ENCODE results near the gene UGT1A5. TPM values are rescaled to one million over a fixed set of nuclear protein-coding genes. Genes with fewer than 3 reads are reported as not detected.
A peak's percentile ranks its signal among the peaks of the same experiment; 100 is the strongest.

UGT1A5 gene
- polyA plus RNA-seq, 3 donors from 2014 or later: not detected

GRCh38 chr2:233803292-233803911 lies 90.7 kb downstream of the UGT1A5 start:
- H3K4me3 Mint-ChIP-seq: no peak overlapping the region
- H3K36me3 Mint-ChIP-seq: no peaks in the 10 kb centered on the region
- H3K27ac Mint-ChIP-seq: no peak overlapping the region
- no peaks in the 10 kb centered on the region for H3K4me1 Mint-ChIP-seq
- DNase-seq: no peak
- H3K9me3 Mint-ChIP-seq: no peaks in the 10 kb centered on the region
- peaks cover 4 to 5% (median 5%) of the 10 kb centered on the region in 3 donors for H3K27me3 Mint-ChIP-seq (ENCODE audit: low read depth in 3 of 3)

- Mint-ChIP-seq H3K4me3 (no peak overlapping the region), H3K27ac (no peak overlapping the region), H3K36me3 (no peaks in the 10 kb centered on the region), H3K9me3 (no peaks in the 10 kb centered on the region), H3K4me1 (no peaks in the 10 kb centered on the region), H3K27me3 (ENCODE audit: low read depth in 3 of 3) (peaks cover 5 to 9% (median 5%) of the 10 kb centered on the region in 3 donors)
- no peak for DNase-seq
Measured at GRCh38 chr2:233803994-233804393, 91.3 kb downstream of the UGT1A5 start.

GRCh38 chr2:233807215-233807865 lies 94.6 kb downstream of the UGT1A5 start:
- peaks cover 3 to 16% (median 5%) of the 10 kb centered on the region in 3 donors for H3K27me3 Mint-ChIP-seq (ENCODE audit: low read depth in 3 of 3)
- H3K4me1 Mint-ChIP-seq: no peaks in the 10 kb centered on the region
- no peaks in the 10 kb centered on the region for H3K9me3 Mint-ChIP-seq
- no peak overlapping the region for H3K4me3 Mint-ChIP-seq
- no peak for DNase-seq
- H3K36me3 Mint-ChIP-seq: no peaks in the 10 kb centered on the region
- no peak overlapping the region for H3K27ac Mint-ChIP-seq

GRCh38 chr2:233807966-233808935 lies 95.5 kb downstream of the UGT1A5 start:
- Mint-ChIP-seq H3K27me3 (ENCODE audit: low read depth in 3 of 3) (peaks cover 3 to 16% (median 10%) of the 10 kb centered on the region in 3 donors), H3K9me3 (no peaks in the 10 kb centered on the region), H3K4me1 (no peaks in the 10 kb centered on the region)

GRCh38 chr2:233810385-233810784 lies 97.7 kb downstream of the UGT1A5 start:
- no peaks in the 10 kb centered on the region for H3K9me3 Mint-ChIP-seq
- no peak for DNase-seq
- no peaks in the 10 kb centered on the region for H3K36me3 Mint-ChIP-seq
- peaks cover 2 to 16% (median 5%) of the 10 kb centered on the region in 3 donors for H3K27me3 Mint-ChIP-seq (ENCODE audit: low read depth in 3 of 3)
- H3K4me3 Mint-ChIP-seq: no peak overlapping the region
- H3K4me1 Mint-ChIP-seq: no peaks in the 10 kb centered on the region
- no peak overlapping the region for H3K27ac Mint-ChIP-seq

More at GRCh38 chr2:233807966-233808935, 95.5 kb downstream of the UGT1A5 start:
- Mint-ChIP-seq H3K4me3 (no peak overlapping the region), H3K27ac (no peak overlapping the region), H3K36me3 (no peaks in the 10 kb centered on the region)
- no peak for DNase-seq

GRCh38 chr2:233811087-233811486 lies 98.4 kb downstream of the UGT1A5 start:
- no peaks in the 10 kb centered on the region for H3K4me1 Mint-ChIP-seq
- peaks cover 2 to 16% (median 5%) of the 10 kb centered on the region in 3 donors for H3K27me3 Mint-ChIP-seq (ENCODE audit: low read depth in 3 of 3)

GRCh38 chr2:233811732-233812131 lies 99.0 kb downstream of the UGT1A5 start:
- DNase-seq: no peak
- H3K27me3 Mint-ChIP-seq (ENCODE audit: low read depth in 3 of 3): peaks cover 0 to 19% (median 5%) of the 10 kb centered on the region in 3 donors
- H3K27ac Mint-ChIP-seq: no peak overlapping the region
- no peak overlapping the region for H3K4me3 Mint-ChIP-seq
- H3K36me3 Mint-ChIP-seq: no peaks in the 10 kb centered on the region
- no peaks in the 10 kb centered on the region for H3K4me1 Mint-ChIP-seq
- H3K9me3 Mint-ChIP-seq: no peaks in the 10 kb centered on the region

More at GRCh38 chr2:233811087-233811486, 98.4 kb downstream of the UGT1A5 start:
- Mint-ChIP-seq H3K9me3 (no peaks in the 10 kb centered on the region), H3K4me3 (no peak overlapping the region), H3K27ac (no peak overlapping the region), H3K36me3 (no peaks in the 10 kb centered on the region)
- no peak for DNase-seq

GRCh38 chr2:233813236-233814055 lies 100.7 kb downstream of the UGT1A5 start:
- Mint-ChIP-seq H3K27me3 (ENCODE audit: low read depth in 3 of 3) (peaks cover 0 to 19% (median 5%) of the 10 kb centered on the region in 3 donors), H3K9me3 (no peaks in the 10 kb centered on the region), H3K27ac (no peak overlapping the region), H3K4me3 (no peak overlapping the region), H3K4me1 (no peaks in the 10 kb centered on the region), H3K36me3 (no peaks in the 10 kb centered on the region)
- no peak for DNase-seq

GRCh38 chr2:233814056-233814835 lies 101.5 kb downstream of the UGT1A5 start:
- Mint-ChIP-seq H3K36me3 (no peaks in the 10 kb centered on the region), H3K4me3 (no peak overlapping the region), H3K9me3 (no peaks in the 10 kb centered on the region), H3K27ac (no peak overlapping the region), H3K27me3 (ENCODE audit: low read depth in 3 of 3) (peaks cover 0 to 12% (median 6%) of the 10 kb centered on the region in 3 donors), H3K4me1 (no peaks in the 10 kb centered on the region)
- no peak for DNase-seq

GRCh38 chr2:233815861-233816260 lies 103.2 kb downstream of the UGT1A5 start:
- DNase-seq: no peak
- Mint-ChIP-seq H3K4me1 (no peaks in the 10 kb centered on the region), H3K4me3 (no peak overlapping the region), H3K27me3 (ENCODE audit: low read depth in 3 of 3) (peaks cover 0 to 7% (median 5%) of the 10 kb centered on the region in 3 donors), H3K27ac (no peak overlapping the region), H3K36me3 (no peaks in the 10 kb centered on the region), H3K9me3 (no peaks in the 10 kb centered on the region)

GRCh38 chr2:233816334-233816733 lies 103.6 kb downstream of the UGT1A5 start:
- Mint-ChIP-seq H3K4me1 (no peaks in the 10 kb centered on the region), H3K4me3 (no peak overlapping the region), H3K27me3 (ENCODE audit: low read depth in 3 of 3) (peaks cover 0 to 7% (median 5%) of the 10 kb centered on the region in 3 donors), H3K9me3 (no peaks in the 10 kb centered on the region), H3K27ac (peak overlapping the region in 1 of 6 donors; percentile 47), H3K36me3 (no peaks in the 10 kb centered on the region)
- DNase-seq: no peak

GRCh38 chr2:233816771-233817170 lies 104.1 kb downstream of the UGT1A5 start:
- DNase-seq: no peak
- Mint-ChIP-seq H3K27me3 (ENCODE audit: low read depth in 3 of 3) (peaks cover 0 to 7% (median 3%) of the 10 kb centered on the region in 3 donors), H3K9me3 (no peaks in the 10 kb centered on the region), H3K4me1 (no peaks in the 10 kb centered on the region), H3K36me3 (no peaks in the 10 kb centered on the region), H3K4me3 (no peak overlapping the region), H3K27ac (no peak overlapping the region)

Measured in immature natural killer cell (primary cell).